ENCODE results near the gene C10orf95. TPM values are rescaled to one million over a fixed set of nuclear protein-coding genes. Genes with fewer than 3 reads are reported as not detected.
"Not testable (repeated sequence)": the region's sequence is repeated elsewhere in the genome, so short reads cannot be mapped to it uniquely, and the experiment has no call there.

C10orf95 gene
- total RNA-seq, 1 donor from 2014 or later: not detected

GRCh38 chr10:102465466-102465865 is 14.1 kb upstream of the C10orf95 start:
- DNase-seq (ENCODE audit: low read depth in 2 of 2): no peak

DNA sequence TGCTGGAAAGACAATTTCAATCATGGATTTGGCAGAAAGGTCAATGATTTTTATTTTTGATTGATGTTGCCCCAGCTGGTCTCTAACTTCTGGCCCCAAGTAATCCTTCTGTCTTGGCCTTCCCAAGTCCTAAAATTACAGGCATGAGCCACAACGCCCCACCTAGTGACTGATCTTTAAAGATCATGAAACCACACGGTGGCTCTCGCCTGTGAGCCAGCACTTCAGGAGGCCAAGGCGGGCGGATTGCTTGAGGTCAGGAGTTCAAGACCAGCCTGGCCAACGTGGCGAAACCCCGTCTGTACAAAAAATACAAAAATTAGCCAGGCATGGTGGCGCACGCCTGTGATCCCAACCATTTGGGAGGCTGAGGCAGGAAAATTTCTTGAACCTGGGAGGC is 12.6 kb upstream of the C10orf95 start:
- no peak for DNase-seq (ENCODE audit: low read depth in 2 of 2)

DNA sequence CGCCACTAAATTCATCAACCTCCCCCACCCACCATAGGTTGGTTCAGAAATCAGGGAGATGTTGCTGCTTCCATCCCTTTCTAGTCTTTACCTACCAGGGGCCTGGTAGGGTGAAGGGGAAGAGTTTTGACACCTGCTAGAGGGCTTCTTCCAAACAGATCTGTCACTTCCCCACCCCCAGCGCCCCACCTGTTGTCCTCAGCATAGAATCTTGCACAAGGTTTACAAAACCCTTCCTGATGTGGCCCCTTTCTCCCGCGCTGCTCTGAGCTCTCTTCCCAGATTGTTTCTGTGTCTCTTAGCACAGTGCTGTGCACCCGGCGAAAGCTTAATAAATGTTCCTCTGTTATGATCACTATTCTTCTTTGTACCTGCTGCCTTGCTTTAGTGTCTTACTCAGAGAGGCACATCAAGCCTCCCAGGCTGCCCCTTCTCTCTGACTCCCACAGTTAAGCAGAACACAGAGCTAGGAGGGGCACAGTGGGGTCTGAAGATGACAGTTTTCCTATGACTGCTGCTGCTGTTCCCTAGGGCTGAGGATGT is 11.2 kb upstream of the C10orf95 start:
- no peak for DNase-seq (ENCODE audit: low read depth in 2 of 2)

GRCh38 chr10:102461187-102462054 is 10.1 kb upstream of the C10orf95 start:
- DNase-seq (ENCODE audit: low read depth in 2 of 2): peak; percentile 46 to 82

DNA sequence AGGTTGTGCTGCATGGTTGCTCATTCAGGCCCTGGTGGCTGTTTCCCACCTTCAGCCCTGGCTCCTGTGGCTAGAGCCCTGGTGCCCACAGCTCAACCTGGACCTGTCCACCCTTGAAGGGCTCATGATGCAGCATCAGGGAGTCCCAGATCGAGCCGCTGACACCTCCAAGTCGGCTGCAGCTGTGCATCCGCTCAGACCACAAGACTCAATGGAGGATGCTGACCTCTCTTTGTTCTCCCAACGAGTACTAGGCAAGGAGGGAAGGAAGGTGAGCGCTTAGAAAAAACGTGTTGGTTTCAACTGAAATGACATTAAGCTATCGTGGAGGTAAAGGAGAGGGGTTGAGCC is 9.5 kb upstream of the C10orf95 start:
- no peak for DNase-seq (ENCODE audit: low read depth in 2 of 2)

- DNase-seq (ENCODE audit: low read depth in 2 of 2): no peak
These were observed 7.3 kb upstream of the C10orf95 start for GRCh38 chr10:102458656-102459055.

- no peak for DNase-seq (ENCODE audit: low read depth in 2 of 2)
These were observed 6.3 kb upstream of the C10orf95 start for GRCh38 chr10:102457591-102458150.

- DNase-seq (ENCODE audit: low read depth in 2 of 2): no peak
These were observed 4.6 kb upstream of the C10orf95 start for GRCh38 chr10:102455893-102456471.

GRCh38 chr10:102454662-102455487 is 3.5 kb upstream of the C10orf95 start:
- DNase-seq (ENCODE audit: low read depth in 2 of 2): not testable (repeated sequence)

DNA sequence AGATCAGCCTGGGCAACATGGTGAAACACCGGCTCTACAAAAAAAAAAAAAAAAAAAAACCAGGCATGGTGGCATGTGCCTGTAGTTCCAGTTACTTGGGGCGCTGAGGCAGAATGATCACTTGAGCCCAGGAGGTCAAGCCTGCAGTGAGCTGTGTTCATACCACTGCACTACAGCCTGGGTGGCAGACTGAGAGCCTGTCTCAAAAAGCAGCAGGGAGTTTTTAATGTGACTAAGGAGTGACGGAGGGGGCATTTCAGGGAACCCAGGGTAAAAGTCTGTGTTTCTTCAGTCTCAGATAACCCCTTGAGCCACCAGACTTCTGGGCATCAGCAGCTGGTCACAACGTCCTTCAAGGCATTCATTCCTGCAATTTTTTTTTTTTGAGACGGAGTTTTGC is 2.2 kb upstream of the C10orf95 start:
- DNase-seq (ENCODE audit: low read depth in 2 of 2): no peak

DNA sequence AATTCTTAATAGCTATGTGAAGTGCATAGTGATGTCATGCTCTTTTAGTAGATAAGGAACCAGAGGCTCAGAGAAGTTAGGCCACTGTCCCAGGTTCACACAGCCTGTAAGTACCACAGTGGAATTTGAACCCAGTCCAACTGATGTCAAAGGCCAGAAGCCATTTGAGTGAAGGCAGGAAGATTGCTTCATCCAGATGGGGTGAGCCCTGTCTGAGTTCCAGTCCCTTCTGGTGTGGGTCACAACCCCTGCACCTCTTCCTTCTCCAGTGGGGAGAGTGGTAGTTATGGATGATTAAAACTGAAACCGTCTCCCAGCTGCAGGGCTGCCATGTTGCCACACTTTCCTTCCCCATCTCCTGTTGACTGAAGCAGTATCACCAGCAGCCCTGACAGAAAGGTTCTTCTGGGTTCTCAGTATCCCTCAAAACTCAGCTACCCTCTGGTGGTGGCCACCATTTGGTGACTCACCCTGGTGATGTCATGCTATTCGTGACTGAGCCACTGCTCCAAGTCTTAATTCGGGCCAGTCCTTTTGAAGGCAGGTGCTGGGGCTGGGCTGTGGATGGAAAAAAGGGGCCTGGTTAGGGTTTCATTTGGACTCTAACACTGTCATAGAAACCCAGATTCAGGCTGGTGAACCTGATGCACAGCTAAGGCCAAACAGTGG is 1.5 kb upstream of the C10orf95 start:
- DNase-seq (ENCODE audit: low read depth in 2 of 2): peak in 1 of 2 donors; percentile 28

DNA sequence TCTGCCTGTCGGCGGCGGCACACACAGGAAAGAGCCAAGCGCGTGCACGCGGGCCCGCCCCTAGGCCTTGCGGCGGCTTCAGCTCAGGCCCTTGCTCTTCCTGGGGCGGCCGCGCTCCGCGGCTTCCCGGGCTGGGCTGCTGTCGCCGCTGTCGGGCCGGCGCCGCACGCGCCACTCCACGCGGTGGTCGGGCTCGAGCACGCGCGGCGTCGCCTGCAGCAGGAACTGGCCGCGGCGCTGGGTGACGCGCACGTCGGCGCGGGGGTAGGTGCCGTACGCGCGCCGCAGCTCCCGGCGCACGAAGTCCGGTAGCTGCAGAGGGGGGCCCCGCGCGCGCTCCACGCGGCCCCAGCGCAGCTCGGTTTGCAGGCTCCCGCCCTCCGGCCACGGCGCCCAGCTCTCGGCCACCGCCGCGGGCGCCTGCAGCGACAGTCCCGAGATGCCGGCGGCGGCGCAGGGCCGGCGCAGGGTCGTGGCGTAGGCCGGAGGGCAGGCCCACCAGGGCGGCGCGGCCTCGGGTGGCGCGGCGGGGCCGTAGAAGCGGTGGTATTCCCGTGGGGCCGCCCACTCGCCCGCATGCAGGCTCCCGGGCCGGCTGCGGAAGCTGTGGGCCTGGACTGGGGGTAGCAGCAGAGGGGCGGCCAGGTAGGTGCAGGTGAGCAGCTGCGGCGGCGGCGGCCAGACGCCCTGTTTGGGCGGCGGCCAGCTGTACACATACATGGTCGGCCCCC is 804 bp downstream of the C10orf95 start:
- DNase-seq (ENCODE audit: low read depth in 2 of 2): peak; percentile 61 to 87

- no peak for DNase-seq (ENCODE audit: low read depth in 2 of 2)
These were observed 1.3 kb downstream of the C10orf95 start for GRCh38 chr10:102450124-102450373.

- DNase-seq (ENCODE audit: low read depth in 2 of 2): peak in 1 of 2 donors; percentile 58
These were observed 1.8 kb downstream of the C10orf95 start for GRCh38 chr10:102449321-102450123.

- DNase-seq (ENCODE audit: low read depth in 2 of 2): no peak
These were observed 6.5 kb downstream of the C10orf95 start for GRCh38 chr10:102444851-102445250.

GRCh38 chr10:102438374-102438773 is 13.0 kb downstream of the C10orf95 start:
- no peak for DNase-seq (ENCODE audit: low read depth in 2 of 2)

DNA sequence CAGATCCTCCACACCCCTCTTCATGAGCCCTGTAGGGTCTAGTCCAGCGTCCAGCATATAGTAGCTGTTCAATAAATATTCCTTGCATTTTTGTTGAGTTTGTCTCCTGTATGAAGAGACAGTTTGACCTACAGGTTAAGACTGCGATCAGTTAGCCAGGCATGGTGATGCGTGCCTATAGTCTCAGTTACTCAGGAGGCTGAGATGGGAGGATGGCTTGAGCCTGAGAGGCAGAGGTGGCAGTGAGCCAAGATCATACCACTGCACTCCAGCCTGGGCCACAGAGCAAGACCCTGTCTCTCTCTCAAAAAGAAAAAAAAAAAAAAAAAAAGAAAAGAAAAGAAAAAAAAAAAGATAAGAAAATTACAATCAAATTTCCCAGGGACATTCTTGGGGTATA is 13.8 kb downstream of the C10orf95 start:
- DNase-seq (ENCODE audit: low read depth in 2 of 2): no peak

DNA sequence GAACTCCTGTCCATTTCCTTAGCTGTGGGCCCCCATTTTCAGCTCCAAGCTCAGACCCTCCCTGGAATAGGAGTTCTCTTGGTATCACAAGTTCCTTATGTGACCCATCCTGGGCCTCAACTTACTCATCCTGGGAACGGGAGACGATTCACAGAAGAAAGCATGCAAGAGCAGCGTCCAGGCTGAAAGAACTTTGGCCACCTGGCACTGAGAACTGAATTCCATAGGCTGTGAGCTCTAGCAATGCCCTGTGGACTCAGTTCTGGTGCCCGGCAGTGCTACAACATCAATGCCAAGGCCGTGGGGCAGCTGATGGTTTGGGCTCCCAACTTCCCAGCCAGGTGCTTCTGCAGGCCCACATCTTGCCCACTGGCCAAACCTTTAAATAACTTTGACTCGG is 15.0 kb downstream of the C10orf95 start:
- no peak for DNase-seq (ENCODE audit: low read depth in 2 of 2)

DNA sequence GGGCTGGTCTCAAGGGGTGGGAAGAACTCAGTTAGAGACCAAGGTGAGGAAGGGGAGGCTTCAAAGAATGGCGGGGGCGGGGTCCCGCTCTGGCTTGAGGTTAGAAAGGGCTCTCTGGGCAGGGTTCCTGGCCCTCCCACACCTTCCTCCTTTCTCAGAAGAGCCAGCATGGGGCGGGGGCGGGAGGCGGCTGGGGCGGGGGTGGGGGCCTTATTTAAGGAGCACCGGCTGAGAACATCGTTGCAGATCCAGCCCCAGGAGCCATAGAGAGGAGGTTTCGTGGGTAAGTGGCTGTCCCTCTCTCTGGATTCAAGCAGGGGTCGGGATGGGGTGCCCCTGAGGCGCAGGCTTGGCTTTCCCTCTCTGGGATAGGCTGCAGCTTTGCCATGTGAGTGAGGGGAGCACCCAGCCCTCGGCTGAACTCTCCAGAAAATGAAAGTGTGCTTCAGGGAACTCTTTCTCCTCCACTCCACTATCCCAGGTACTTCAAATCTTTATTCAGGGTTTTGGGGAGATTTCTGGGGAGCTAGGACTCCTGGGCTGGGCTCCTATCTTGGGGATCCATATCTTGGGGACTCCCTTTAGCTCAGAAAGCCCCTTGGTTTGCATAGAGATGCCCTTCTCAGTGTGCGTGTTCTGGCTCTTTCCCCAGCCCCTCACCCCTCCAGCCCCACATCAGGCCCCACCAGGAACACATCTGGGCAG is 15.7 kb downstream of the C10orf95 start:
- no peak for DNase-seq (ENCODE audit: low read depth in 2 of 2)

Data from dermis microvascular lymphatic vessel endothelial cell (primary cell).